ENCODE data around the gene CTBP2. TPM values are rescaled to one million over a fixed set of nuclear protein-coding genes. Genes with fewer than 3 reads are reported as not detected.
A peak's percentile ranks its signal among the peaks of the same experiment; 100 is the strongest.
"Not testable (repeated sequence)": the region's sequence is repeated elsewhere in the genome, so short reads cannot be mapped to it uniquely, and the experiment has no call there.

Gene CTBP2
- total RNA-seq, 2 donors from 2014 or later = 26.0 to 36.0 TPM

GRCh38 chr10:125163803-125164202 is 3.4 kb upstream of the CTBP2 start:
- no peaks in the 10 kb centered on the region for H3K27me3 ChIP-seq
- H3K4me3 ChIP-seq = no peak overlapping the region
- H3K27ac ChIP-seq = no peak overlapping the region
- DNase-seq (ENCODE audit: low spot score) = peak; percentile 4
- TF ChIP-seq, protein P1, sequence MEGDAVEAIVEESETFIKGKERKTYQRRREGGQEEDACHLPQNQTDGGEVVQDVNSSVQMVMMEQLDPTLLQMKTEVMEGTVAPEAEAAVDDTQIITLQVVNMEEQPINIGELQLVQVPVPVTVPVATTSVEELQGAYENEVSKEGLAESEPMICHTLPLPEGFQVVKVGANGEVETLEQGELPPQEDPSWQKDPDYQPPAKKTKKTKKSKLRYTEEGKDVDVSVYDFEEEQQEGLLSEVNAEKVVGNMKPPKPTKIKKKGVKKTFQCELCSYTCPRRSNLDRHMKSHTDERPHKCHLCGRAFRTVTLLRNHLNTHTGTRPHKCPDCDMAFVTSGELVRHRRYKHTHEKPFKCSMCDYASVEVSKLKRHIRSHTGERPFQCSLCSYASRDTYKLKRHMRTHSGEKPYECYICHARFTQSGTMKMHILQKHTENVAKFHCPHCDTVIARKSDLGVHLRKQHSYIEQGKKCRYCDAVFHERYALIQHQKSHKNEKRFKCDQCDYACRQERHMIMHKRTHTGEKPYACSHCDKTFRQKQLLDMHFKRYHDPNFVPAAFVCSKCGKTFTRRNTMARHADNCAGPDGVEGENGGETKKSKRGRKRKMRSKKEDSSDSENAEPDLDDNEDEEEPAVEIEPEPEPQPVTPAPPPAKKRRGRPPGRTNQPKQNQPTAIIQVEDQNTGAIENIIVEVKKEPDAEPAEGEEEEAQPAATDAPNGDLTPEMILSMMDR (IDR thresholded peaks at IDR 0.05) = no peak
- H3K4me1 ChIP-seq = peaks cover 0 to 8% of the 10 kb centered on the region in 2 donors
- no peaks in the 10 kb centered on the region for H3K36me3 ChIP-seq
- no peaks in the 10 kb centered on the region for H3K9me3 ChIP-seq

- H3K4me1 ChIP-seq, H3K27me3 ChIP-seq, H3K27ac ChIP-seq, H3K4me3 ChIP-seq, H3K9me3 ChIP-seq, H3K36me3 ChIP-seq: not testable (repeated sequence)
- DNase-seq (ENCODE audit: low spot score) = peak; percentile 21
Observed at GRCh38 chr10:125163312-125163711, 2.9 kb upstream of the CTBP2 start.

GRCh38 chr10:125162120-125162931 is 2.0 kb upstream of the CTBP2 start:
- no peaks in the 10 kb centered on the region for H3K9me3 ChIP-seq
- H3K27ac ChIP-seq = peak overlapping the region; percentile 97 to 98
- H3K4me1 ChIP-seq = peaks cover 0 to 18% of the 10 kb centered on the region in 2 donors
- no peaks in the 10 kb centered on the region for H3K27me3 ChIP-seq
- peak; percentile 56 for DNase-seq (ENCODE audit: low spot score)
- TF ChIP-seq, protein P1 (IDR thresholded peaks at IDR 0.05) = no peak
- H3K36me3 ChIP-seq = no peaks in the 10 kb centered on the region
- peak overlapping the region; percentile 87 to 93 for H3K4me3 ChIP-seq

DNA sequence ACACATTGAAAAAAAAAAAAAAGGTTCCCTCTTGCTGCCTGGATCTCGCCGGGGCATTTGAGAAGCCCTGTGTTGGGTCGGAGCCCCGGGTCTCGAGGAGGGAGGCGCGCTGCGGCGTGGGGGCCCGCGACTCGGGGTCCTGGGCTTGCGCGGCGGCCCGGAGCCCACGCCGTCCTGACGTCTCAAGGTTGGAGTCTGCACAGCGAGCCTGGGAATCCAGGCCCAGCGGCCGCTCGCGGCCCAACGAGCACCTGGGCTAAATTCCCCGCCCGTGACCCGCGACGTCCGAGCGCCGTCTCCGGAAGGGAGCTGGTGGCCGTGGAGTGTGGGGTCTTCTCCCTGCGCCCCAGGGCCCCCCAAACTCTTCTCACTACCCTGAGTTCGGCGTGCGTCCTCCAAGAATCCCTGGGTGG is 1.4 kb upstream of the CTBP2 start:
- Histone ChIP-seq H3K4me1 (peaks cover 0 to 24% of the 10 kb centered on the region in 2 donors), H3K36me3 (no peaks in the 10 kb centered on the region), H3K27ac (peak overlapping the region; percentile 97 to 98), H3K4me3 (peak overlapping the region; percentile 87 to 93), H3K9me3 (no peaks in the 10 kb centered on the region), H3K27me3 (no peaks in the 10 kb centered on the region)
- TF ChIP-seq, protein P1 (IDR thresholded peaks at IDR 0.05) = peak in 1 of 2 donors; percentile 19
- peak; percentile 58 for DNase-seq (ENCODE audit: low spot score)

DNA sequence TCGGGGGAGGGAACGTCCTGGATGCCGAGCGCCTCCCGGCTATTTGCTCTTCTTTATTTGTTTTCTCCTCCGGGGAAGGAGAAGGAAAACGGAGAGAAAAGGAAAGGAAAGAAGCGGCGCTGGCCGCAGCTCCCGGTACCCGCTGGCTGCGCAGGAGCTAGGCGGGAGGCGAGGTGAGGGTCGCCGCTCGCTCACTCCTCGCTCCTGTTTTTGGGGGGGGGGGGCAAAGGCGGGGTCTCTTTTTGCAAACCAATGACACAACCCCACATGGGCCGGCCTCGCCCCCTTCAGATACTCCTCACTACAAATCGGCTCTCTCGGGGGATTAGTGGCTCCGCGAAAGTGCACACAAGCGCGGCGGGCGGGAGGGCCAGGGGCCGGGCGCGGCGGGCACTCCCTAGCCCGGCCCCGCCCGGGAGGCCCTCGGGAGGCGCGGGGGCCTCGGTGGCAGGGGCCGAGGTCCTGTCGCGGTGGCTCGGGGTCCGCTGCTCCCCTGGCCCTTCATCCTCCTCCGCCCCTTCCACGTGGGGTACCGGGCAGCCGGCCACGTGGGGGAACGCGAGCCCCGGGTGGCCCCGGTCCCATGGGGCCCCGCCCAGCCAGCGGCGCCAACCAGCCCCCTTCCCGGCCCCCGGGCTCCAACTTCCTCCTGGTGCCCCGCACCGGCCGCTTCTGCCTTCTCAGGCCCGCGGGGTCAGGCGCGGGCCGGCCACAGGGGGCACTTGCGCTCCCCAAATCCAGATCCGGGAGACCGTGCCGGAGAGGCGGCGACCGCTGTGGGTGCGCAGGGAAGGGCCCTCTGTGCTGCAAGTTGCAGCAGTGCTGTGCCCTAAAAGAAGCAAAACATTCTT is 718 bp upstream of the CTBP2 start:
- Histone ChIP-seq H3K9me3 (no peaks in the 10 kb centered on the region), H3K27me3 (no peaks in the 10 kb centered on the region), H3K4me3 (peak overlapping the region; percentile 87 to 93), H3K4me1 (peaks cover 0 to 30% of the 10 kb centered on the region in 2 donors), H3K36me3 (no peaks in the 10 kb centered on the region), H3K27ac (peak overlapping the region; percentile 97 to 98)
- DNase-seq (ENCODE audit: low spot score) = peak; percentile 83
- TF ChIP-seq, protein P1 (IDR thresholded peaks at IDR 0.05) = peak; percentile 51 to 72

DNA sequence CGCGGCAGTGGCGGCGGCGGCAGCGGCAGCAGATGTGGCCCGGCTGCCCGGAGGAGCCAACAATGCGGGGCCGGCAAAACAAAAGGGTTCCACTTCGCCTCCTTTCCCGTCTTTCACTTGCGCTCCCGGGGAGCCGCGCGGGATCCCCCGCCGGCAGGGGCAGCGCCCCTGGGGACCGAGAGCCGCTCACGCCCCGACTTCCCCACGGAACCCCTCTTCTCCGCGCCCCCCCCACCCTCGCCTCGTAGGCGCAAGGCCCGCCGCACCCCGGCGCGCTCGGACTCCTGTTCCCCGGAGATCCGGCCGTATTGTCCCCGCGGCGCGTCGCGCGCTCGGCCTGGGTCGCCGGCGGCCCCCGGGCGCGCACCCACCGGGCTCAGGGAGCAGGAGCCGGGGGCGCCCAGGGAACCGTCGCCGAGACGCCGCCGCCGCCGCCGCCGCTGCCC is 854 bp downstream of the CTBP2 start:
- TF ChIP-seq, protein P1 (IDR thresholded peaks at IDR 0.05) = no peak
- Histone ChIP-seq H3K27ac (peak overlapping the region; percentile 97 to 98), H3K4me1 (peaks cover 0 to 46% of the 10 kb centered on the region in 2 donors), H3K36me3 (no peaks in the 10 kb centered on the region), H3K4me3 (peak overlapping the region; percentile 87 to 93), H3K27me3 (no peaks in the 10 kb centered on the region), H3K9me3 (no peaks in the 10 kb centered on the region)
- DNase-seq (ENCODE audit: low spot score) = no peak
